ENCODE data around the gene ADAMTS18. TPM values are rescaled to one million over a fixed set of nuclear protein-coding genes. Genes with fewer than 3 reads are reported as not detected.

The ADAMTS18 gene
- total RNA-seq, 4 donors from 2014 or later = 0.20 to 0.79 (median 0.27) TPM; not detected in 1

DNA sequence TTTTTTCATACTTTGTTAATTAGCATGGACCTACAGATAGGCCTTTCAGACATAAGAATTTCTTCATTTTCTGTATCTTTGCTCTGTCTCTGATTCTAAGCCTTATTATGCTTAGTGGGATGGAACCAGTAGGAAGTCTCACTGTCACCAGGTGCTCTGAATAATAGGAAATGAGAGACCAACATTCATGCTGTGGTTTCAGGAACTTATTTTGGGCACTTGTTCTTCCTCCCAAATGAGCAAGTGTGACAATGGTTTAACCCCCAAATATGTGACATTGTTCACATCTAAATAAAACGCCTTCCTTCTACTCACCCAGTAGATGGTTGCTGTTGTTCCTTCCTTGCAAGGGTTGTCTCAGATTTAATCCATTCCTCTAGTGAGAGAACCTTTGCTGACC, 135.4 kb downstream of the ADAMTS18 start:
- Histone ChIP-seq H3K4me3 (no peak overlapping the region), H3K27ac (no peak overlapping the region), H3K36me3 (no peaks in the 10 kb centered on the region), H3K27me3 (peaks cover 5% of the 10 kb centered on the region), H3K9me3 (no peaks in the 10 kb centered on the region), H3K4me1 (no peaks in the 10 kb centered on the region)
- no peak for DNase-seq
- in situ Hi-C loops (cut with MboI; ENCODE audit: low pct_ligation_motif_present in 1 of 4, low pct_unique_long_range_greater_than_20kb in 1 of 4, low sequenced_read_pairs in 3 of 4) (no loop called here), intact Hi-C loops (cut with DNase I; ENCODE audit: low total_unique reads) (no loop called here)
- 71 to 75% methylated on average over 1 of the region's 1 CpG for WGBS, 2 donors (ENCODE audit: low coverage in 1 of 2)
- no peak for TF ChIP-seq POLR2A (IDR thresholded peaks at IDR 0.05)
- TF ChIP-seq EP300 (IDR thresholded peaks at IDR 0.05; ENCODE audit: low read depth) = no peak
- TF ChIP-seq, protein P1, sequence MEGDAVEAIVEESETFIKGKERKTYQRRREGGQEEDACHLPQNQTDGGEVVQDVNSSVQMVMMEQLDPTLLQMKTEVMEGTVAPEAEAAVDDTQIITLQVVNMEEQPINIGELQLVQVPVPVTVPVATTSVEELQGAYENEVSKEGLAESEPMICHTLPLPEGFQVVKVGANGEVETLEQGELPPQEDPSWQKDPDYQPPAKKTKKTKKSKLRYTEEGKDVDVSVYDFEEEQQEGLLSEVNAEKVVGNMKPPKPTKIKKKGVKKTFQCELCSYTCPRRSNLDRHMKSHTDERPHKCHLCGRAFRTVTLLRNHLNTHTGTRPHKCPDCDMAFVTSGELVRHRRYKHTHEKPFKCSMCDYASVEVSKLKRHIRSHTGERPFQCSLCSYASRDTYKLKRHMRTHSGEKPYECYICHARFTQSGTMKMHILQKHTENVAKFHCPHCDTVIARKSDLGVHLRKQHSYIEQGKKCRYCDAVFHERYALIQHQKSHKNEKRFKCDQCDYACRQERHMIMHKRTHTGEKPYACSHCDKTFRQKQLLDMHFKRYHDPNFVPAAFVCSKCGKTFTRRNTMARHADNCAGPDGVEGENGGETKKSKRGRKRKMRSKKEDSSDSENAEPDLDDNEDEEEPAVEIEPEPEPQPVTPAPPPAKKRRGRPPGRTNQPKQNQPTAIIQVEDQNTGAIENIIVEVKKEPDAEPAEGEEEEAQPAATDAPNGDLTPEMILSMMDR (IDR thresholded peaks at IDR 0.05) = no peak
- no peak for TF ChIP-seq POLR2AphosphoS5 (IDR thresholded peaks at IDR 0.05)

DNA sequence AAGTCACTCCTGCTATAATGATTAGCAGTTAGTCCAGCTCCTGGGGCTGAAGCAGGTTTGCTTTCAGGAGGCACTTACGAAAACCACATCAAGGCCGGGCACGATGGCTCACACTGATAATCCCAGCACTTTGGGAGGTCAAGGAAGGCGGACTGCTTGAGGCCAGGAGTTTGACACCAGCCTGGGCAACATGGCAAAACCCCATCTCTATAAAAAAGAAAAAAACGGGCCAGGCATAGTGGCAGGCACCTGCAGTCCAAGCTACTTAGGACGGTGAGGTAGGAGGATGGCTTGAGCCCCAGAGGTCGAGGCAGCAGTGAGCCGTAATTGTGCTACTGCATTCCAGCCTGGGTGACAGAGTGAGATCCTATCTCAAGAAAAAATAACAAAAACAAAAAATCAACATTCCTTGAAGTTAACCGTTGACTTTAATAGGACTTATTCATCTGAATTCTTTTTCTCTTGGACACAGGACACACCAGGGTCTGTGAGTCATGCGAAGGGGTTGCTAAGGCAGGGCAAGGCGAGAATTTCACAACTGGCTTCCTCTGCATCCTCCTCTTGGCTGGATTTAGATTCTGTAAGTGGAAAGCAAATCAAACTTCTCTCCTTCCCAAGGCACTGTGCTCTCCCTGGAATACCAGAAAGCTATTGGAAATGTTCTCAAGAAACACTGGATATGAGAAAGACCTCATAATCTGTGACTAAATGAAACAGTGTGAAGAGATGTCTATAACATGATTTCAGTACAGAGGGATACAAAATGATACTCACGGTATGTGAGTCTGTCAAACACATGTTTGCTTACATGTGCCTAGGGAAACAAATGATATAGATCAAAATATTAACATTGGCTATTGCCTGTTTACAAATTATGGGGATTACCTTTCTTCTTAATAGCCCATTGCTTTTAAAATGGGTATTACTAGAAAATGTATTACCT, 136.1 kb downstream of the ADAMTS18 start:
- in situ Hi-C loops (cut with MboI; ENCODE audit: low pct_ligation_motif_present in 1 of 4, low pct_unique_long_range_greater_than_20kb in 1 of 4, low sequenced_read_pairs in 3 of 4) = no loop called here
- no peaks in the 10 kb centered on the region for H3K36me3 ChIP-seq
- DNase-seq = no peak
- 44 to 55% methylated on average over 10 to 12 of the region's 12 CpGs for WGBS, 2 donors (ENCODE audit: low coverage in 1 of 2)
- peaks cover 5% of the 10 kb centered on the region for H3K27me3 ChIP-seq
- TF ChIP-seq POLR2A (IDR thresholded peaks at IDR 0.05) (no peak), POLR2AphosphoS5 (IDR thresholded peaks at IDR 0.05) (no peak), EP300 (IDR thresholded peaks at IDR 0.05; ENCODE audit: low read depth) (no peak)
- TF ChIP-seq, protein P1 (IDR thresholded peaks at IDR 0.05) = no peak
- H3K4me3 ChIP-seq = no peak overlapping the region
- no peaks in the 10 kb centered on the region for H3K9me3 ChIP-seq
- H3K27ac ChIP-seq = no peak overlapping the region
- H3K4me1 ChIP-seq = no peaks in the 10 kb centered on the region
- intact Hi-C loops (cut with DNase I; ENCODE audit: low total_unique reads) = no loop called here

DNA sequence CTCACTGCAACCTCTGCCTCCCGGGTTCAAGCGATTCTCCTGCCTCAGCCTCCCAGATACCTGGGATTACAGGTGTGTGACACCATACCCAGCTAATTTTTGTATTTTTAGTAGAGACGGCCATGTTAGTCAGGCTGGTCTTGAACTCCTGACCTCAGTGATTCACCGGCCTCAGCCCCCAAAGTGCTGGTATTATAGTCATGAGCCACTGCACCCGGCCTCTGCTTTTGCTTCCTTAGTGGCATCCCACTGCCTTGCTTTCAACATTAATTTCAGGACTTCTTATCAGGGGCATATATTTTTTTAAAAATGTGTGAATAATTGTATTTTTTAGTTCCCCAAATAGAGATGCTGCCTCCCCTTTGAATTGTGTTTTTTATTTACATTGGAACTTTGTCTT, 136.8 kb downstream of the ADAMTS18 start:
- no peak for DNase-seq
- in situ Hi-C loops (cut with MboI; ENCODE audit: low pct_ligation_motif_present in 1 of 4, low pct_unique_long_range_greater_than_20kb in 1 of 4, low sequenced_read_pairs in 3 of 4) = no loop called here
- Histone ChIP-seq H3K27ac (no peak overlapping the region), H3K9me3 (no peaks in the 10 kb centered on the region), H3K36me3 (no peaks in the 10 kb centered on the region), H3K4me3 (no peak overlapping the region), H3K27me3 (peaks cover 5% of the 10 kb centered on the region), H3K4me1 (no peaks in the 10 kb centered on the region)
- intact Hi-C loops (cut with DNase I; ENCODE audit: low total_unique reads) = no loop called here
- TF ChIP-seq POLR2A (IDR thresholded peaks at IDR 0.05) (no peak), EP300 (IDR thresholded peaks at IDR 0.05; ENCODE audit: low read depth) (no peak), POLR2AphosphoS5 (IDR thresholded peaks at IDR 0.05) (no peak)
- TF ChIP-seq, protein P1 (IDR thresholded peaks at IDR 0.05) = no peak
- WGBS, 2 donors (ENCODE audit: low coverage in 1 of 2) = 77% methylated on average over 5 of the region's 5 CpGs; no CpG with 5 or more reads in 1 of the 2 donors

DNA sequence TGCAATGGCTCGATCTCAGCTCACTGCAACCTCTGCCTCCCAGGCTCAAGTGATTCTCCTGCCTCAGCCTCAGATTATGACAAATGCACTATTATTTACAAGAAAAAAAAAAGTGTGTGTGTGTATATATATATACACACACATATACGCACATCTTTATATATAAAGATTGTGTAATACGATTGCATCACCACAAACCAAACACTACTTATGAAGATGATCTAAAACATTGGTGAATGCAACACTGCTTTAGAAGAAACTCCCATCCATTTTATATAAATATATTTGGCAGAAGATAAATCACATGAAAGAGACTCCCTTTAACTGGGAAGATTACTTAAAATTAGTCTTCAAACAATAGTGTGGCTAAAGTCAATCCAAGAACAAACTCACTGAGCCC, 138.9 kb downstream of the ADAMTS18 start:
- Histone ChIP-seq H3K36me3 (no peaks in the 10 kb centered on the region), H3K27me3 (no peaks in the 10 kb centered on the region), H3K9me3 (no peaks in the 10 kb centered on the region), H3K4me3 (no peak overlapping the region), H3K27ac (no peak overlapping the region), H3K4me1 (no peaks in the 10 kb centered on the region)
- intact Hi-C loops (cut with DNase I; ENCODE audit: low total_unique reads) = no loop called here
- in situ Hi-C loops (cut with MboI; ENCODE audit: low pct_ligation_motif_present in 1 of 4, low pct_unique_long_range_greater_than_20kb in 1 of 4, low sequenced_read_pairs in 3 of 4) = no loop called here
- 50 to 69% methylated on average over 2 to 3 of the region's 3 CpGs for WGBS, 2 donors (ENCODE audit: low coverage in 1 of 2)
- TF ChIP-seq EP300 (IDR thresholded peaks at IDR 0.05; ENCODE audit: low read depth) (no peak), POLR2AphosphoS5 (IDR thresholded peaks at IDR 0.05) (no peak), POLR2A (IDR thresholded peaks at IDR 0.05) (no peak)
- TF ChIP-seq, protein P1 (IDR thresholded peaks at IDR 0.05) = no peak
- no peak for DNase-seq
